Activated T-cell treated with anti-CD3 and anti-CD28 coated beads, Interleukin-2, amount 50 U/mL, for 72 hours (primary cell): ENCODE results near the gene ASCC3. TPM values are rescaled to one million over a fixed set of nuclear protein-coding genes. Genes with fewer than 3 reads are reported as not detected.
"Not testable (repeated sequence)": the region's sequence is repeated elsewhere in the genome, so short reads cannot be mapped to it uniquely, and the experiment has no call there.

Experiments
- ATAC-seq, 2 donors: fragments of 150-1000 bp; cut with Tn5 transposase; replicated peaks in 1 of 2; 2 replicates each; pipeline ENCODE4 v1.10.0; 2021; ENCODE audit warnings: moderate library complexity in 2 of 2, mild to moderate bottlenecking in 1 of 2
- DNase-seq, 2 donors: peaks; one replicate each; pipeline ENCODE4 v3.0.0; 2021 to 2022; ENCODE audit warnings: mixed read lengths in 1 of 2
- H3K27ac Mint-ChIP-seq: one replicate; pipeline ENCODE4 v1.8.0; 2022; ENCODE audit warnings: mild to moderate bottlenecking, moderate library complexity, mixed read lengths
- H3K27me3 Mint-ChIP-seq: one replicate; pipeline ENCODE4 v1.8.0; 2022; ENCODE audit warnings: low read depth, mixed read lengths
- H3K36me3 Mint-ChIP-seq, 2 donors: one replicate each; pipeline ENCODE4 v1.8.0; 2022; ENCODE audit warnings: mixed read lengths in 2 of 2, mild to moderate bottlenecking in 1 of 2; ENCODE audit not compliant: insufficient read depth in 2 of 2
- H3K4me1 Mint-ChIP-seq: one replicate; pipeline ENCODE4 v1.8.0; 2022; ENCODE audit warnings: low read depth, mixed read lengths
- H3K4me3 Mint-ChIP-seq, 2 donors: one replicate each; pipeline ENCODE4 v1.8.0; 2022; ENCODE audit warnings: mild to moderate bottlenecking in 2 of 2, mixed read lengths in 2 of 2, moderate library complexity in 2 of 2
- H3K9me3 Mint-ChIP-seq, 2 donors: one replicate each; pipeline ENCODE4 v1.8.0; 2022; ENCODE audit warnings: mixed read lengths in 2 of 2
- total RNA-seq, 2 donors: library from RNA; stranded (reverse); gene quantifications; one replicate each; pipeline ENCODE4 v1.2.3, GENCODE V29; 2022

Gene ASCC3
- total RNA-seq, 2 donors from 2014 or later = 54.9 to 66.3 TPM

GRCh38 chr6:100678027-100678426, 203.1 kb downstream of the ASCC3 start:
- DNase-seq (no peak), ATAC-seq (no peak)
- no peaks in the 10 kb centered on the region for H3K27me3 Mint-ChIP-seq
- no peak overlapping the region for H3K4me3 Mint-ChIP-seq
- no peaks in the 10 kb centered on the region for H3K9me3 Mint-ChIP-seq
- peaks cover 0 to 2% of the 10 kb centered on the region in 2 donors for H3K36me3 Mint-ChIP-seq
- no peaks in the 10 kb centered on the region for H3K4me1 Mint-ChIP-seq
- H3K27ac Mint-ChIP-seq = no peak overlapping the region

- no peak for DNase-seq
- H3K36me3 Mint-ChIP-seq = peaks cover 0 to 2% of the 10 kb centered on the region in 2 donors
- H3K9me3 Mint-ChIP-seq = no peaks in the 10 kb centered on the region
- H3K4me3 Mint-ChIP-seq = no peak overlapping the region
- H3K27ac Mint-ChIP-seq = no peak overlapping the region
- H3K4me1 Mint-ChIP-seq = no peaks in the 10 kb centered on the region
- H3K27me3 Mint-ChIP-seq = no peaks in the 10 kb centered on the region
- ATAC-seq = no peak
Measured at GRCh38 chr6:100677240-100677639, 203.9 kb downstream of the ASCC3 start.

DNA sequence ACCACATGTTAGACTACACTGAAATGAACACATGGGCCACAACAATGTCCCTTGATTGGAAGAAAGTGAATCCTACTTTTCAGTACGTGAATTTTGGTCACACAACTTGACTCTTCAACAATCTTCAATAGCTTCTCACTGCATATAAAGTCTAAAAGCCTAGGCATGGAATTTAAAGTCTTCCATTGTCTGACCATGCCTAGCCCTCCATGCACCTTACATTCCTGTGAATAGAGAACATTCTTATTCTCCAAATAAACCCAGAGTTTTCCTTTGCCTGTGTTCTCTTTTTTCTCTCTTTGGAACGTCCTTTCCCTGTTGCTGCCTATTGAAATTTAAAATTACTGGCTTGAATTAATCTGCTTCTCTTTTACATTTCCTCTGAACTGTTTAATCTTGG, 207.5 kb downstream of the ASCC3 start:
- ATAC-seq (no peak), DNase-seq (no peak)
- Mint-ChIP-seq H3K27me3 (no peaks in the 10 kb centered on the region), H3K27ac (no peak overlapping the region), H3K9me3 (no peaks in the 10 kb centered on the region), H3K36me3 (no peaks in the 10 kb centered on the region), H3K4me1 (no peaks in the 10 kb centered on the region), H3K4me3 (no peak overlapping the region)

DNA sequence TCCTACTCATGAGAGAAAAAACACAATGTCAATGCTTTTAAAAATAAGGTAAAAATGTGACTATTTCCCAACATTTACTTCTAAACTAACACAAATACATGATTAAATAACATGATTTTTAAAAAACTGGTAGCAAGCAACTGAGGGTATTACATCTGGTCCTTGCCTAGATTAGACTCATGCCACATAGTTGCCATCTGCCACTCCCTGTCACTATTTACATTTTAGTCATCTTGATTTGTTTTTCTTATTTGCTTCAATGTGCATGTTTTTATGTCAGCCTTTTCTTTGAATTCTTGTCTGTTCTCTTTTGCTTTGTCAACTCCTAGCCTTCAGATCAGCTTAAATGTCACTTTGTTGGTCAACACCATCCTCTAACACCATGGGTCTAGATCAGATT, 209.4 kb downstream of the ASCC3 start:
- DNase-seq (no peak), ATAC-seq (no peak)
- H3K36me3 Mint-ChIP-seq = no peaks in the 10 kb centered on the region
- H3K27me3 Mint-ChIP-seq = no peaks in the 10 kb centered on the region
- no peak overlapping the region for H3K27ac Mint-ChIP-seq
- no peak overlapping the region for H3K4me3 Mint-ChIP-seq
- H3K9me3 Mint-ChIP-seq = no peaks in the 10 kb centered on the region
- no peaks in the 10 kb centered on the region for H3K4me1 Mint-ChIP-seq

DNA sequence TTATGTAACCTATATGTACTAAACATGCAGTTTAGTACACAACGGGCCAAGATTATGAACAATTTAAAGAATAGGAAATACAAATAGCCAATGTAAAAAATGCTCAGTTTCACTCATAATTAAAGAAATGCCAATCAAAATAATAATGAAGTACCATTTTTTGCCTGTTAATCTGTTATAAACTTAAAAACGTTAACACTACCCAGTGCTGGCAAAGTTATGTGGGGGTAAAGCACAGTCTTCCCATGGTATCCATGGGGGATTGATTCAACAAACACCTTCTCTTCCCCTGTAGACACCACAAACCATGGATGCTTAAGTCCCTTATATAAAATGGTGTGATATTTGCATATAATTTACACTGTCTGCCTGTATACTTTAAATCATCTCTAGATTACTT, 211.1 kb downstream of the ASCC3 start:
- no peak overlapping the region for H3K27ac Mint-ChIP-seq

GRCh38 chr6:100665041-100665380, 216.1 kb downstream of the ASCC3 start:
- peak; percentile 2 to 4 for DNase-seq
- no peak overlapping the region for H3K4me3 Mint-ChIP-seq
- H3K27me3 Mint-ChIP-seq = no peaks in the 10 kb centered on the region
- no peaks in the 10 kb centered on the region for H3K9me3 Mint-ChIP-seq
- peaks cover 12% of the 10 kb centered on the region for H3K4me1 Mint-ChIP-seq
- peak; percentile 67 to 80 for ATAC-seq
- peaks cover 0 to 2% of the 10 kb centered on the region in 2 donors for H3K36me3 Mint-ChIP-seq
- H3K27ac Mint-ChIP-seq = no peak overlapping the region

More for the DNA sequence above, 211.1 kb downstream of the ASCC3 start:
- Mint-ChIP-seq H3K36me3 (no peaks in the 10 kb centered on the region), H3K4me1 (peaks cover 4% of the 10 kb centered on the region), H3K27me3 (no peaks in the 10 kb centered on the region), H3K4me3 (no peak overlapping the region), H3K9me3 (no peaks in the 10 kb centered on the region)
- ATAC-seq (no peak), DNase-seq (no peak)

DNA sequence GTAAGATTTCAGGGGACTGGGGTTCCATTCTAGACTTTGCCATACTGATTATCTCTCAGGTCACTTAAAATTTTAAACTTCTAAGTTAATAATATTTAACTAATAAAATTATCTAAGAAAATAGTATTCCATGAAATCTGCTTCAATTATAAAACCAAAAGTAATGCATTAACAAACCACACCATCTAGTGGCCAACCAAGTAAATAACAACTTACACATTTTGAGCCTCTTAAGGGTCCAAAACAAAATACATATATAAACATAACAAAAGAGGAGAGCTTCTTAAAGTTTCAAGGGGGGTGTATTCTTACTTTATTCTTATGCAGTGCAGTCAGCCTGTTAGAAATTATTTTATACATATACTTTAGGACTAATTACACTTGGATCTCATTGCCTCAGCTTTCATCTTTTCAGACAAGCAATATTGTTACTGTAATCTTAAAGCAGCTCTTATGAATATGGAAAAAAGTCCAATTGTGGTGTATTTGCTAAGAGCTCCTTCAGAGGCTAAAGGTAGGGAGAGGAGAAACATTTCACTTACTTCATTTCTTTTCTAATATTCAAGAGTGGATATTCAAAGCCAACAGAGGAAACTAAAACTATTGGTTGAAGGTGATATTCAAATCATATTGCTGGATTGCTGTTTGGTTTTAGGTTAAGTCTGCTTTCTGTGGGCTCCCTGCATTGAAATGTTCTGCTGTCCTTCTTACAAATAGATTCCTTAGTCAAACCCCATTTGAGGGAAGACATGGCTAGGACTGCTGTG, 216.7 kb downstream of the ASCC3 start:
- Mint-ChIP-seq H3K9me3 (no peaks in the 10 kb centered on the region), H3K36me3 (peaks cover 0 to 2% of the 10 kb centered on the region in 2 donors), H3K4me1 (peaks cover 12% of the 10 kb centered on the region), H3K27ac (peak overlapping the region; percentile 76), H3K4me3 (no peak overlapping the region), H3K27me3 (no peaks in the 10 kb centered on the region)
- no peak for DNase-seq
- ATAC-seq = no peak

- H3K27me3 Mint-ChIP-seq = no peaks in the 10 kb centered on the region
- no peak overlapping the region for H3K27ac Mint-ChIP-seq
- H3K4me3 Mint-ChIP-seq = no peak overlapping the region
- H3K9me3 Mint-ChIP-seq = no peaks in the 10 kb centered on the region
- H3K36me3 Mint-ChIP-seq = peaks cover 0 to 2% of the 10 kb centered on the region in 2 donors
- no peak for ATAC-seq
- peaks cover 12% of the 10 kb centered on the region for H3K4me1 Mint-ChIP-seq
- no peak for DNase-seq
Measured at GRCh38 chr6:100663219-100663863, 217.8 kb downstream of the ASCC3 start.

GRCh38 chr6:100662264-100662663, 218.9 kb downstream of the ASCC3 start:
- DNase-seq (no peak), ATAC-seq (no peak)
- H3K27ac Mint-ChIP-seq = no peak overlapping the region
- no peaks in the 10 kb centered on the region for H3K27me3 Mint-ChIP-seq
- H3K4me1 Mint-ChIP-seq = peaks cover 12% of the 10 kb centered on the region
- no peak overlapping the region for H3K4me3 Mint-ChIP-seq
- H3K36me3 Mint-ChIP-seq = peaks cover 0 to 2% of the 10 kb centered on the region in 2 donors
- no peaks in the 10 kb centered on the region for H3K9me3 Mint-ChIP-seq

DNA sequence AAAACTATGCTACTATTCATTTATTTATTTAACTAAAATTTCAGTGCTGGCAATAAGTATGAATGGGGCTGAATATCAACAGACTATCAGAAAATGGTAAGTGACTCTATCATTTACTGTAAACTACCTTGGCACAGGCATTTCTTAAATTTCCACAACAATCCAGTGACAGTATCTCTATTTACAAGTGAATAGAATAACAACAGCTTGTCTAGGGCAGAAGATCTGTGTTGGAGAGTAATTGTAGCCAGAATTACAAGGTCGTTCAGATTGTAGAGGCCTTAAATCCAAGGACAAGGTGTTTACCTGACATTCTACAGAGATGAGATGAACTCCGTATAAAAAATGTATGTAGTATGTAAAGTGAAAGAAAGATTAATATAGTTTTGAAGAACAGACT, 222.6 kb downstream of the ASCC3 start:
- DNase-seq (no peak), ATAC-seq (no peak)
- H3K9me3 Mint-ChIP-seq = no peaks in the 10 kb centered on the region
- peaks cover 0 to 5% of the 10 kb centered on the region in 2 donors for H3K36me3 Mint-ChIP-seq
- H3K27ac Mint-ChIP-seq = no peak overlapping the region
- H3K4me1 Mint-ChIP-seq = no peaks in the 10 kb centered on the region
- H3K27me3 Mint-ChIP-seq = no peaks in the 10 kb centered on the region
- H3K4me3 Mint-ChIP-seq = no peak overlapping the region

DNA sequence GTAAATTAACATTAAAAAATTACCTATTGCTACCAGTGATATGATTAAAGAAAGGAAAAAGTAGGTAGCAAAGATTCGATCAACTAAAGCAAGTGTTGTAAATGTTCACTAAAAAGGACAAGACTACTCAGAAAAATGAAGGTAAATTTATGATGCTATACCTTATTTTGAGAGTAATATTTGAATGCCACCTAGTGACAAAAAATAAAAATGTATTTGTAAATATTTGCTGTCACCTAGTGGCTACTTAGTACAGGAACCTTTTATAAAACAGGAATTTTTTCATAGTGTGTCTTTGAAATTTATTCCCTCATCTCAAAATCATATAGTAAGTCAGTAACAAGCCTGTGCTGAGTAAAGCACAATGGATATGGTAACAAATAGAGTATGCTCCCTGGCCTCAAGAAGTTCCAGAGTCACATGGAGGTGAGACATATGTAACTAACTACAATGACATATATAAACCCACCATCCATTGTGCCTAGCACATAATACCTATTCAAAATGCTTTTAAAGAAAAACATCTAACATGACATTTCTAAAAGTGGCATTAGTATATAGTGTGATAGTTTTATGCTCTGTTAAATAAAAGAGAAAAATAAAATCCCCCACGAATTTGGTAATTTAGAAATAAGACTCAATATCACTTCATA, 223.3 kb downstream of the ASCC3 start:
- Mint-ChIP-seq H3K27ac (no peak overlapping the region), H3K9me3 (no peaks in the 10 kb centered on the region), H3K27me3 (no peaks in the 10 kb centered on the region), H3K36me3 (peaks cover 0 to 5% of the 10 kb centered on the region in 2 donors), H3K4me1 (no peaks in the 10 kb centered on the region), H3K4me3 (no peak overlapping the region)
- no peak for DNase-seq
- ATAC-seq = no peak

DNA sequence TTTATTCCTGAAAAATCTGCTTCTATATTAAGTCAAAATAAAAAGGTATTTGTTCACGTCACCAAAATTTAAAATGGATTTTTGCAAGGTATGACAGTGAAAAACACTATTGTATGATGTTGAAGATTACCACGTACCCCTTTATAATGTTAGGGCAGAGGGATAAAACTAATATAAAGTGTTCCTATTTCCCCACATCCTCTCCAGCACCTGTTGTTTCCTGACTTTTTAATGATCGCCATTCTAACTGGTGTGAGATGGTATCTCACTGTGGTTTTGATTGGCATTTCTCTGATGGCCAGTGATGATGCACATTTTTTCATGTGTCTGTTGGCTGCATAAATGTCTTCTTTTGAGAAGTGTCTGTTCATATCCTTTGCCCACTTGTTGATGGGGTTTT, 240.0 kb downstream of the ASCC3 start:
- not testable (repeated sequence) for H3K27me3 Mint-ChIP-seq, DNase-seq, H3K4me1 Mint-ChIP-seq, H3K9me3 Mint-ChIP-seq, H3K27ac Mint-ChIP-seq, ATAC-seq, H3K4me3 Mint-ChIP-seq
- H3K36me3 Mint-ChIP-seq = peaks cover 11 to 25% of the 10 kb centered on the region in 2 donors

GRCh38 chr6:100633096-100633777, 247.9 kb downstream of the ASCC3 start:
- ATAC-seq = no peak
- Mint-ChIP-seq H3K27me3 (no peaks in the 10 kb centered on the region), H3K4me3 (no peak overlapping the region), H3K27ac (no peak overlapping the region), H3K4me1 (no peaks in the 10 kb centered on the region), H3K9me3 (no peaks in the 10 kb centered on the region), H3K36me3 (peaks cover 3 to 10% of the 10 kb centered on the region in 2 donors)
- DNase-seq = no peak
